HG02943 (cell line): ENCODE data around the gene COL4A2.
"Not testable (repeated sequence)": the region's sequence is repeated elsewhere in the genome, so short reads cannot be mapped to it uniquely, and the experiment has no call there.

Experiments
- ATAC-seq: cut with Tn5 transposase; IDR thresholded peaks from one replicate; pipeline ENCODE4 v1.9.1; 2021; ENCODE audit warnings: mild to moderate bottlenecking, low read depth, moderate library complexity; ENCODE audit not compliant: unreplicated experiment

Gene COL4A2

DNA sequence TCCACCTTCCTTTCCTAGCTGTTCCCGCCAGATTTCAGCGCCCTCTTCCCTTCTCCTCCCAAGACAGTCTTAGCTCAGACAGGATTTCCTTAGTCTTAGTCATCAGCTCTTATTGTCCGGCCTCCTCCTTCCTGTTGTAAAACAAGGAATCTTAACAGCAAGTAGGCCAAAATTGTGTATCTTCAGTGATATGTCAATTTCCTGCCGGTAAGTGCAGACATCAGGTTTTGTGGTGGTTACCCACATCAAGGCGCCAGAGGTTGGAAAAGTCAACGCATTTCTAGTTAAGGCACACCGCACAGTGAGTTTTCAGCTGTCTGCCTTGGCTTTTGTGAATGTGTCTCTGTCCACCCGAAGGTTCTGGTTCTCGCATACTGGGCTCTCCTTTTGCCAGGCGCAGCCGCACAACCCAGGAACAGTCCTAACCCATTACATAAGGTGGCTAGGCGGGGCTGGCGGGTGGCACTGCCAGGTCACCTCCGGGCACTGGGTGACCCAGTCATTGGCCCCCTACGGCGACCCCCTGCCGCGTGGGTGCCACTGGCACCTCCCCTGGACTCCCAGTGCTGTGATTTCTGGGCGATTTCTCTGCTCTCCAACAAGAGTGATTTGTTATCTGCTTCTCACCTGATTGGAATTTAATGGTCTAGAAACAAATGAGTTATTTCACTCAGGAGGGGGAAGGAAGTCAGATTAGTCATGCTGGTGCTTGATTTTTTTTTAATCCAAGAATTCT is 12.9 kb downstream of the COL4A2 start:
- ATAC-seq, result no peak

- ATAC-seq, result no peak
Observed at GRCh38 chr13:110320645-110321044, 13.6 kb downstream of the COL4A2 start.

DNA sequence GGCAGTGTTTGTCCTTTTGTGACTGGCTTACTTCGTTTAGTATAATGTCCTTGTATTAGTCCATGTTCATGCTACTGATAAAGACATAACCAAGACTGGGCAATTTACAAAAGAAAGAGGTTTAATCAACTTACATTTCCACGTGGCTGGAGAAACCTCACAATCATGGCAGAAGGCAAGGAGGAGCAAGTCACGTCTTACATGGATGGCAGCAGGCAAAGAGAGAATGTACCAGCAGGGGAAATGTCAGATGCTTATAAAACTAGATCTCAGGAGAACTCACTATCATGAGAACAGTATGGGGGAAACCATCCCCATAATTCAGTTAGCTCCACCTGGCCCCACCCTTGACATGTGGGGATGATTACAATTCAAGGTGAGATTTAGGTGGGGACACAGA is 14.5 kb downstream of the COL4A2 start:
- not testable (repeated sequence) for ATAC-seq

DNA sequence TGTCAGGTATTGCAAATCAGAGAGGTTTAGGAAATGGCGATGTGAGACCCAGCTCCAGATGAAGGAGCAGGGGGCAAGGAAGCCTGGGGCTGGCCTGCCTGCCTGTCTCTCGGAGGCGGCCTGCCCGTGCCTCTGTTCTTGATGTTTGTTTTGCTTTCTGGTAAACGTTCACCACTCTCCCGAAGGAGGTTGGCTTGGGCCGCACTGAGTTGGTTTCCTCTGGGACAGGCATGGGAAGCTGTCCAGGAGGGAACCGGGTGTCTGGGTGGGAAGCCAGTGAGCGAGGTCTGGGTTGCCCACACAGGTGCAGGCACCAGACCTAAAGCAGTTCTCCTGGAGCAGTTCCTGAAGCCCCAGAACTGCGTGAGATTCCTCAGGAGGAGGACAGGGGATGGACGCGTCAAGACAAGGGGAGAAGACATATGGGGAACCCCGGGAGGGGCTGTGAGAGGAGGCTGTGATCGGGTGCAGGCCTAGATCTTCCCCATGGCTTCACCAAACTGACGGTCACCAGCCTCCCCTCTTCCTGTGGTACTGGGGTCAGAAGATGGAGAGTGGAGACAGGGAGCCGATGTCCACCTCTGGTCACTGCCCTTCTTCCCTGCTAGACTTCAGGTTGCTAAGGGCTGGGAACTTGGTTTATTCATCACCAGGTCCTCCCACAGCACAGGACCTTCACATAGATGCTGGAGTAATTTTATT is 15.2 kb downstream of the COL4A2 start:
- ATAC-seq, result no peak

DNA sequence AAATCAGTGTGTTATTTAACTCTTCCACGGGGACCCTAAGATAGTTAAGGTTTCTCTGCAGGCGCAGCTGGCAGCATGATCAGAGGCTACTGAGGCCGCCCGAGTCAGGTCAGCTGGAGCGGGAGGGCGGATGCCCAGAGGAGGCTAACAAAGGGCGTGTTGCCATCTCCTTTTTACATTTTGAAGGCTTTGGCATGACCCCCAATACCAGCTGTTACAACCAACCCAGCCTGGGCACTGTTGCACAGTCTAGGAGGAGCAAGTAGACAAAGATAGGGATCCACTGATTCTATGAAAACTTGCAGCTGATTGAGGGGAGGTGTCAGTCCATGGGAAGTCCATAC is 15.7 kb downstream of the COL4A2 start:
- ATAC-seq, result no peak

DNA sequence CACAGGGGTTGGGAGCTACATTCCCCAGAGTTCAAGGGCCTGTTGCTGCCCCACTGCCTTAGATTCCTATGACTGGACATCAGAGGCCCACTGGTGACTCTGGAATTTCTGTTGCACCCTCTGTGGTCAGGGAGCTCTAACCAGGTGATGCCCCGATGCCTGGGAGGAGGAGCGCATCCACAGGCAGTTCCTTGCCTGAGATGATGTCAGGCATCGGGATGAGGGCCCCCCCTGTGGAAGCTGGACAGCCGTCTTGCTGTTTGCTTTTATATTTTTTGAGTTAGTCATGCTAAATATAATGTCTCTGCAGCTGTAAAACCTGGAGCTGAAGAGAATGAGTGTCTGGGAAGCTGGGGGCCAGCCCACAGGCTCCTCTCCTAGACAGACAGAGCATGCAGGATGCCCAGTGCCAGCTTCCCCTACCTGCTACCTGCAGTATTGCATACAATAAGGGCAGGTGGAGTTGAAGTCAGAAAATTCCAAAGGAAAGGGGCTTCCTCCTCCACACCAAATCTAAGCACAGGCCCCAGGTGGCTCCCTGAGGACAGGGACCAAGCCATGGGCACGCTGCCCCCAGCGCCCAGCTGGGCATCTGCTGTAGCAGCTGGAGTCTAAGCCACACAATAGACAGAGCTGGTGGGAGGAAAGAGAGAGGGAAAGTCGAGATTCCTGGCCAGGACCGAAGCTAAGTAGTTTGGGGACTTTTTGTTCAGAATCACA is 16.2 kb downstream of the COL4A2 start:
- no peak for ATAC-seq

DNA sequence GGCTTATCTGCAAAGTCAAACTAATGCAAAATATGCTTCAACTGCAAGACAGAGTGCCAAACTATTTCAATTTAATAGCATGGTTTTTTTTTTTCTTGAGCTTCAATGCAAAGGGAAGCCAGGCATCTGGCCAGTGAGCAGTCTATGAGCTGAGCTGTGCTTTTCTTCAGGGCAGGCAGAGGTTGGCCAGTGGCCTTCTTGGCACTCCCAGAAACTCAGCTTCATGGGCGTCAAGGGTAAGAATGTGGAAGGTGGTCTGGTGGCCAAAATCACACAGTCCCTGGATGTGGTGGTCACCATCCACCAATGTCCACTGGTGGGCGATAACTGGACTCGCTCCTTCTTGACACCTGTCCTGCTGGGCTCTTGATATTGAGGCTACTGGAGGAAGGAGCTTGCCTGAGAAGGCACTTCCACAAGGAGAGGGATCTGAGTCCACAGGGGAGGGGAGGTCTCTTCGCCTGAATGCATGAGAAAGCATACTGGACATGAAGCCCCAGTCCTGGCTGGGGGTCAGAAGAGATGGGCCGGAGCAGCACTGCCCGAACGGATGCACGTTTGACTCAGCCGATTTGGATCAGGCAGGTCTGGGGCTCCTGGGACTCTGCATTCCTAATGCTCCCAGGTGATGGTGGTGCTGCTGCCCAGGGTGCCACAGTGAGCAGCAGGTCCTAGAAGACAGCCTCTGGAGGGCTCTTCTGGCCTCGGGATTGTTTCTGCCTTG is 17.1 kb downstream of the COL4A2 start:
- no peak for ATAC-seq

- ATAC-seq, result no peak
Observed at GRCh38 chr13:110326263-110326904, 19.3 kb downstream of the COL4A2 start.

DNA sequence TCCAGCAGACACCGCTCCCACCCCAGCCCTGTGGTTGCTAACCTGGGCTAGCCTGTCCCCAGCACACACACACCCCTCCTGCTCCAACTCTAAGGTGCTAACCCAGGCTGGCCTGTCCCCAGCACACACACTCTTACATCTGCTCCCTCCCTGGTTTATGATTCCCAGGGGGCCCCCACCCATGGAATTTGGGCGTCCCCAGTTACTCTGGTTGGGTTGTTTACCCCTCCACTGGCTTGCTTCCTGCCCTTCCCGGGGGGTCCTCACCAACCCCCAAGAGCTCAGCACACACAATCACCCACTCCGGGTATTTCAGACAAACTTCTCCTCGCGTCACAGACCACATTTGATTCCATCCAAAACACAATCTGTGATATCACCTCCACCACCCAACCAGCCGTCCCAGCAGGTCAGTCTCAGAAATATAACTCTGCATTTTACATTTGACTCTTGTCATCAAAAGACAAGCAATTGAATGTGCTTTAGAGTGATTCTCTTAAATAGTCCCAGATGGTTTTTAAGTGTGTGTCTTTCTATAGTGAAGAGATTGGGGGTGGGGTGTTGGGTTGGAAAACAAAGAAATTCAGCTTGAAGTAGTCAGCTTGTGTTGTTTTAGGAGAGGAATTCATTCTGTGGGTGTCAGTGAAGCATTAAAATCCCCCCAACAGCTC is 20.1 kb downstream of the COL4A2 start:
- ATAC-seq, result no peak

- no peak for ATAC-seq
Observed at GRCh38 chr13:110328573-110328972, 21.5 kb downstream of the COL4A2 start.

- no peak for ATAC-seq
Observed at GRCh38 chr13:110329258-110329657, 22.2 kb downstream of the COL4A2 start.

GRCh38 chr13:110329798-110330461 is 22.8 kb downstream of the COL4A2 start:
- no peak for ATAC-seq

- no peak for ATAC-seq
Observed at GRCh38 chr13:110330491-110331011, 23.5 kb downstream of the COL4A2 start.

GRCh38 chr13:110331362-110331761 is 24.3 kb downstream of the COL4A2 start:
- no peak for ATAC-seq

GRCh38 chr13:110332750-110333149 is 25.7 kb downstream of the COL4A2 start:
- no peak for ATAC-seq

DNA sequence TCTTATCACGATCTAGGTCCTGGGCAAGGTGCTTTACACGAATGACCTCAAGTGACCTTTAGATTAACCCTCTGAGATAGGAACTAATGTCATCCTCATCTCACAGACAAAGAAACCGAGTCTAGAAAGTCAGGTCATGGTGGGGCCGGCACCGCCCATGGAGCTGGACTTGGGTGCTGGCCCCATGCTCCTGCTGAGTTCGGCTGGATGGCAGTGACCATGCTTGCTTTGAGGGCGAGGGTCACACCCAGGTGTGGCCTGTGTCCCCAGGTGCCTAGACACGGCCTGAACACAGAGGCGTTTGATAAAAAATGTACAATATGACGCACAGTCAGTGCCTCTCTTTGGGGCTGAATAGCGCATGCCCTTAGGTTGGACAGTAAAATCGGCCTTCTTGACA is 26.8 kb downstream of the COL4A2 start:
- ATAC-seq, result no peak

DNA sequence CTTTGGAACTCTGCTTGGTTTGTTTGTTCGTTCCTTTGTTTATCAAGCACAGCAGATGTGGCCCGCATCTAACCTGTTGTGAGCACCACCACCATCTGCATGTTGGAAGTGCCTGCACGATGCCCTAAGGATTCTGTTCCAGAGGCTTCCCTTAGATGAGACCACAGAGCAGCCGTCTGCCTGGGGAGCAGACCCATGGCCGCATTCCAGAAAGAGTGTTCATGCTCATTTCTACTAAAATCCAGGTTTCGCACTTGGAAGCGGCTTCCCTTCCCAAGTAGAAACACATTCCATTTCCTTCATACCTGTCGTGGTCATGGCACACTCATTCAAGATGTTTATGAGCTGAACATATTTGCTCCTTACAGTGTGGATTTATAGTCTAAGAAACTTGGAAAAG is 27.2 kb downstream of the COL4A2 start:
- ATAC-seq, result no peak

- no peak for ATAC-seq
Observed at GRCh38 chr13:110334841-110335490, 27.9 kb downstream of the COL4A2 start.

DNA sequence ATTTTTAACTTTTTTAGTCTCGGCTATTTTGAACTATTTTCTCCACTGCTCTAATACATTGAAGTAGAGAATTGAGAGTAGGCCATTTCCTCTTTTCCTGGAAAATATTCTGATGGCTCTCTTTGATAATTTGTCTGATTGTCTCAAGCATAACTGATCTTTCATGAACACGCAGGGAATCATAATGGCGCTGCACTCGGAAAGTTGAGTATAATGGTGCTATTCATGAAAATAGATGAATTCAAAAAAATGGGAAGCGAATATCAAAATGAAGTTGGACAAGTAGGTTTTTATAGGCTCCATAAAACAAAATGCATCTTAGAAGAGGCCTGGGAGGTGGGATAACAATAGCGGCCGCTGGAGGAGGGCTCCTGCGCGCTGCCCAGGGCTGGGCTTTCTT is 29.0 kb downstream of the COL4A2 start:
- no peak for ATAC-seq
